ENCODE data around the gene VAMP1. TPM values are rescaled to one million over a fixed set of nuclear protein-coding genes. Genes with fewer than 3 reads are reported as not detected.

Gene VAMP1
- total RNA-seq, 4 donors from 2014 or later: 4.2 to 9.6 (median 6.2) TPM

GRCh38 chr12:6452245-6452943 lies 18.1 kb downstream of the VAMP1 start:
- no peak for ATAC-seq (ENCODE audit: low FRiP score)
- no peak for DNase-seq (ENCODE audit: low spot score)
- TF ChIP-seq CTCF (IDR thresholded peaks at IDR 0.05): no peak

- DNase-seq (ENCODE audit: low spot score) (peak; percentile 49), ATAC-seq (ENCODE audit: low FRiP score) (peak; percentile 65)
- TF ChIP-seq CTCF (IDR thresholded peaks at IDR 0.05): no peak
Measured at GRCh38 chr12:6451348-6452244, 18.9 kb downstream of the VAMP1 start, which contains the start of gene TAPBPL. Gene TAPBPL, plus strand, starts transcription at chr12:6452042. Its CDS starts 207 bp downstream, at chr12:6452249.

GRCh38 chr12:6450869-6451347 lies 19.6 kb downstream of the VAMP1 start:
- TF ChIP-seq CTCF (IDR thresholded peaks at IDR 0.05): no peak
- DNase-seq (ENCODE audit: low spot score) (no peak), ATAC-seq (ENCODE audit: low FRiP score) (peak; percentile 31)

GRCh38 chr12:6450091-6450868 lies 20.2 kb downstream of the VAMP1 start:
- peak; percentile 22 for DNase-seq (ENCODE audit: low spot score)
- no peak for TF ChIP-seq CTCF (IDR thresholded peaks at IDR 0.05)
- no peak for ATAC-seq (ENCODE audit: low FRiP score)

DNA sequence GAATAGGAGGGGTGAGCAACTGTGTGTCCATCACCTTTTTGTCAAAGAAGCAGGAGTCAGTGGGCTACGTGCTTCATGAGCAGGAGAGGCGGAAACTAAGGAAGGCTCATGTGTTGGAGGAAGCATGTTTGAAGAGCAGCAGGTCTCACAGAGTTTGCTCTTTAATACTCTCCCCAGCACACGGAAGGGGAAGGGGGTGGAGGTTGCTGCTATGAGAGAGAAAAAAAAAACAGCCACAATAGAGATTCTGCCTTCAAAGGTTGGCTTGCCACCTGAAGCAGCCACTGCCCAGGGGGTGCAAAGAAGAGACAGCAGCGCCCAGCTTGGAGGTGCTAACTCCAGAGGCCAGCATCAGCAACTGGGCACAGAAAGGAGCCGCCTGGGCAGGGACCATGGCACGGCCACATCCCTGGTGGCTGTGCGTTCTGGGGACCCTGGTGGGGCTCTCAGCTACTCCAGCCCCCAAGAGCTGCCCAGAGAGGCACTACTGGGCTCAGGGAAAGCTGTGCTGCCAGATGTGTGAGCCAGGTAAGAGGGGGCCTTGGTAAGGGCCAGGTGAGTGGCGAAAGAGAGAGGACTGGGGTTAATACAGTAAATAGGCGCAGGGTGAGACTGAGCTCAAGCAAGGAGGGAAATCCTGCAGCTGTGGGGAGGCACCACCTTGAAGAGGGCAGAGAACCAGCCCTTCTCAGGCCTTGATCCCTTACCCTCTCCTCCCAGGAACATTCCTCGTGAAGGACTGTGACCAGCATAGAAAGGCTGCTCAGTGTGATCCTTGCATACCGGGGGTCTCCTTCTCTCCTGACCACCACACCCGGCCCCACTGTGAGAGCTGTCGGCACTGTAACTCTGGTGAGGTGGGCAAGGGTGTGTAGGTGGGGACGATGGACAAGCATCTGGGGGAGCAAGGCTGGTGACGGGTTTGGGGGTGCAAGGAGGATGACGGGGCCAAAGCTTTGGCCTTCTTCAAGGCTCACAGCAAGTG lies 25.5 kb downstream of the VAMP1 start, which contains the start of gene CD27:
Gene CD27 (plus strand): TSS at position 252 of the 985 bp plus-strand sequence. CDS start 141 bp downstream, at position 393.
- ATAC-seq (ENCODE audit: low FRiP score) (no peak), DNase-seq (ENCODE audit: low spot score) (no peak)

More for the DNA sequence above, 25.5 kb downstream of the VAMP1 start, which contains the start of gene CD27:
- TF ChIP-seq CTCF (IDR thresholded peaks at IDR 0.05): no peak
